Iris pigment epithelial cell (primary cell): Measurements from ENCODE around the gene HIVEP3.
A peak's percentile ranks its signal among the peaks of the same experiment; 100 is the strongest.

Experiments
- DNase-seq: peaks from one replicate; pipeline ENCODE4 v3.0.0-alpha.2; 2011; ENCODE audit warnings: low read depth

Gene HIVEP3

GRCh38 chr1:41547781-41548560 is 370.8 kb downstream of the HIVEP3 start:
- no peak for DNase-seq

- no peak for DNase-seq
These were observed 371.4 kb downstream of the HIVEP3 start for GRCh38 chr1:41547336-41547735.

GRCh38 chr1:41546833-41547135 is 371.9 kb downstream of the HIVEP3 start:
- no peak for DNase-seq

- DNase-seq: peak; percentile 8
These were observed 372.5 kb downstream of the HIVEP3 start for GRCh38 chr1:41545996-41546832.

GRCh38 chr1:41542196-41542930 is 376.4 kb downstream of the HIVEP3 start:
- no peak for DNase-seq

GRCh38 chr1:41541592-41541952 is 377.1 kb downstream of the HIVEP3 start:
- DNase-seq: no peak

- DNase-seq: peak; percentile 51
These were observed 377.7 kb downstream of the HIVEP3 start for GRCh38 chr1:41540886-41541591.

GRCh38 chr1:41539999-41540398 is 378.7 kb downstream of the HIVEP3 start:
- no peak for DNase-seq

- DNase-seq: no peak
These were observed 379.3 kb downstream of the HIVEP3 start for GRCh38 chr1:41539418-41539805.

GRCh38 chr1:41538741-41539417 is 379.8 kb downstream of the HIVEP3 start:
- DNase-seq: no peak

GRCh38 chr1:41537788-41538351 is 380.9 kb downstream of the HIVEP3 start:
- DNase-seq: peak; percentile 92

- peak; percentile 74 for DNase-seq
These were observed 381.5 kb downstream of the HIVEP3 start for GRCh38 chr1:41537251-41537650.

GRCh38 chr1:41536361-41536802 is 382.3 kb downstream of the HIVEP3 start:
- no peak for DNase-seq

- DNase-seq: no peak
These were observed 383.0 kb downstream of the HIVEP3 start for GRCh38 chr1:41535716-41536115.

GRCh38 chr1:41535276-41535675 is 383.4 kb downstream of the HIVEP3 start:
- no peak for DNase-seq

GRCh38 chr1:41534181-41535076 is 384.3 kb downstream of the HIVEP3 start:
- DNase-seq: no peak

- no peak for DNase-seq
These were observed 385.0 kb downstream of the HIVEP3 start for GRCh38 chr1:41533731-41534080.

GRCh38 chr1:41533016-41533730 is 385.5 kb downstream of the HIVEP3 start:
- DNase-seq: no peak

- DNase-seq: no peak
These were observed 386.3 kb downstream of the HIVEP3 start for GRCh38 chr1:41532206-41532975.
